Renal cortex interstitium (tissue), 11 donors: ENCODE measurements around the gene SNED1. TPM values are rescaled to one million over a fixed set of nuclear protein-coding genes. Genes with fewer than 3 reads are reported as not detected.

Experiments
- DNase-seq, 11 donors: peaks; one replicate each; pipeline ENCODE4 v3.0.0-alpha.2; 2013; ENCODE audit warnings: low read depth in 9 of 11, low spot score in 4 of 11; ENCODE audit errors: extremely low read depth in 1 of 11
- polyA plus RNA-seq, 3 donors: library from polyadenylated mRNA; unstranded; fragments of 120-200 nt; gene quantifications; one replicate each; pipeline ENCODE4 v1.2.1, GENCODE V29; 2013; ENCODE audit not compliant: insufficient read length in 3 of 3

The SNED1 gene
- polyA plus RNA-seq, 3 donors, result 6.1 to 13.9 (median 8.1) TPM

DNA sequence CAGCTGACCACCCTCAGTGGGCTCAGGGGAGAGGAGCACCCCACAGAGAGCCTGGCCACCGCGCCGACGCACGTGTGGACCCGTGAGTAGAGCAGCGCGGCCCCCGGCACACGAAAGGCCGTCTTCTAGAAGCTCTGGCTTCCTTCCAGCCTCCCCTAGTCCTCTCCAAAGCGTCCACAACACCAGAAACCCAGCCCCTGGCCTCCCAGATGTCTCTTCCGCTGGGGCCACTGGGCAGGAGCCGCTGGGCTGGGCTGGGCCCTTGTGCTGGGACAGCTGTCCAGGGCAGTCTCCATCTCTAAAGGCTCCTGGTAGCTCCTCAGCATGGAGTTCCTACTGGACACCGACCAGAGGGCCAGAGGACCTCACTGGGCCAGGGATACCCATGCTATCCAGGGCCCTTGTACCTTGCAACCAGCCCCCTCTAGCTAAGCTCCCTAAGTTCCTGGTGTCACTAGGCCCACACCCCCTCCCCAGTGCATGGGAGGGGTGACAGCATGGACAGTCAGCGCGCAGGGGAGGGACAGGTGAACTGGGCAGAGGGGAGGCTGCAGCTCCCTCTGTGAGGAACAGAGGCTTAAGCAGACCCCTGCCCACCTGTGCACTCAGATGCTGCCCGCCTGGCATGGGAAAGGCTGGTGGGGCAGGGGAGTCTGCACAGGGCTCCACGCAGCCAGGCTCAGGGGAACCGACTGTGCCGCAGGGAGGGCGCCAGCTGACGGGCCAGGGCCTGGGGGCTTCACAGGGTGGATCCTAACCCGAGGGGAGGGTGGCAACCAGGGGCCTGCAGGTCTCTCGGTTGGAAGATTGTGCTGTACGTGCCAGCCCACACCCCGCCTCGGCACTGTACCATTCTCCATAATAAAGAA is 70.8 kb downstream of the SNED1 start:
- no peak for DNase-seq

DNA sequence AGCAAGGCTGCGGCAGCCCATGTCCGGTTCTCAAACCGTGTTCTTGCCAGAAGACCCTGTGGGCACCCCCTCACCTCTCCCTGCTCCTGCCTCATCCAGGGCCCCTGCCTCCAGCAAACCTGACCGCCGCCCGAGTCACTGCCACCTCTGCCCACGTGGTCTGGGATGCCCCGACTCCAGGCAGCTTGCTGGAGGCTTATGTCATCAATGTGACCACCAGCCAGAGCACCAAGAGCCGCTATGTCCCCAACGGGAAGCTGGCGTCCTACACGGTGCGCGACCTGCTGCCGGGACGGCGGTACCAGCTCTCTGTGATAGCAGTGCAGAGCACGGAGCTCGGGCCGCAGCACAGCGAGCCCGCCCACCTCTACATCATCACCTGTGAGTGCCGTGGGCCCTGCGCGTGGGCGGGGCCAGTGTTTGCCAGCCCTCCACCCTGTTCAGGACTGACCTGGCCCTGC is 71.4 kb downstream of the SNED1 start:
- DNase-seq, result no peak

DNA sequence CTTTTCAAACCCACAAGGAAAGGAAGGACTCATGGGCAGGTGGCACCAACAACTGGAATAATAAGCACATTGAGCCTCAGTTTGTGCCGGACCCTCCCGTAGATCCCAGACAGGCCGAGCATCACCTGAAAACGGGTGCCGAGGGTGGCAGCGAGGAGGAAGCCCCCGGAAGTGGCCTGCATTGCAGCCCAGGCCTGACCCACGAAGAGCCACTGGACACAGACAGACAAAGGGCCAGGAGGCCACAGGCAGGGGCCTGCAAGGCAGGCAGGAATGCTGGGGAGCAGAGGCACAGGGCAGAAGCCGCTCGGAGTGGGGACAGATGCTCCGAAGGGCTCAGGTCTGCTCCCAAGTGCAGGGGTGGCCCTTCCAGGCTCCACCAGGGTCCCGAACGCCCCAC is 71.9 kb downstream of the SNED1 start:
- DNase-seq, result no peak

DNA sequence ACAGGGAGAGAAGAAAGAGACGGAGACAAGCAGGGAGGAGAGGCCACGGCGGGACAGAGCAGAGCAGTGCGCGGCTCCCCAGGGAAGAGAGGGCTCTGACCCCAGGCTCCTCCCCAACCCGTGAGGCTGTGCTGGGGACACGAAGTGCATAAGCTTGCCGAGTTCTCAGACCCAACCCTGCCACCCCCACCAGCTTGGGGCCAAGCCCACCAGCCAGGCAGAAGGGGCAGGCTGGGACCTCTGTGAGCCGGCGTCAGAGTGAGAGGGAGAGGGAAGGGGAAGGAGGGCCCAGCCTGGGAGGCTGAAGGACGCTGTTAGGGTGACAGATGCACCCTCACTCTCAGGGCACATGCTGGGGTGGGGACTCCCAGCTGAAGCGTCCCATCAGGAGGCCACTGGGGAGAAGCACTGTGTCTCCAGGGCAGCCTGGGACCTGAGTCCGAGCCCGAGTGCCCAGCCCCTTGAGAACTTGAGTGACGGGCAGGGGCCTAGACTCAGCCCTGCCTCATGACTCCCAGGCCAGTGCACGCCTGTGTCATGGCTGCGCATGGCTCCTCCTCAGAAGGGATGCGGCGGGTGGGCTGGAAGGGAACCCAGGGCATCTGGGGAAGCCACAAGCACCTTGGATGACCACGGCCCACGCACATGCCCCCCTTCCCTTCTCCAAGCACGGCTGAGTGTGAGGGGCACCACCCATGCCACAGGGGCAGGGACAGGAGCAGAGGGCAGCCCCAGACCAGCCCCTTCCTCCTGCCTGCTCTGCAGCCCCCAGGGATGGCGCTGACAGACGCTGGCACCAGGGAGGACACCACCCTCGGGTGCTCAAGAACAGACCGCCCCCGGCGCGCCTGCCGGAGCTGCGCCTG is 72.6 kb downstream of the SNED1 start:
- no peak for DNase-seq

DNA sequence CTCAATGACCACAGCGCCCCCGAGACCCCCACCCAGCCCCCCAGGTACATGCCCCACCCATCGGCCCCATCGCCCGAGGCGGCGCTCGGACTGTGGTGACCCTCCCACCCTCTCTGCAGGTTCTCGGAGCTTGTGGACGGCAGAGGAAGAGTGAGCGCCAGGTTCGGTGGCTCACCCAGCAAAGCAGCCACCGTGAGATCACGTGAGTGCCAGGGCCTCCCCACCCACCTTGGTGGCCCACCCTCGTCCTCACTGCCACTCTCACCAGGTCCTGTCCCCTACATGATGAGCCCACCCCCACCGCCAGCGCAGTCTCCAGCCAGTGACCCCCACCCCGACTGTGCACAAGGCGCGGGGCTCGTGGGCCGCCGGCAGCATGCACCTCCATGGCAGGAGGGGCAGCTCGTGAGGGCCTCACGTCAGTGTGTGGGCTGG is 73.3 kb downstream of the SNED1 start:
- no peak for DNase-seq

DNA sequence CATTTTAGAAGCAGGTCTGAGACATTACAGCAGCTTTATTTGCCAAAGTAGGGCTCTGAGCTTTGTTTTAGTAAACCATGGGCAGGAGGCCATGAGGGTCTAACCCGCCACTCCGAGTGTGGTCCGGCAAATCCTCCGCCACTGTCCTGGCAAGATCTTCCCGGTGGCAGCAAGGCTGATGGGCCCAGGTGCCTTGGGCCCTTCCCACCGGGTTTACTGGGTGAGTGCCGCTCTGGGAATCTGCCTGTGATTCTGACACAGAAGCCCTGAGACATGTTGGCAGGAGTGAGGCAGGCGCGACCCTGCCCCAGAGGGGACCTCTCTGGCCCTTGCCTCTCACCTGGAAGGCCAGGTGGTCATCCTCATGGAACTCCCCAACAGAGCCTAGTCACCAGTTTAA is 73.7 kb downstream of the SNED1 start:
- DNase-seq, result no peak

DNA sequence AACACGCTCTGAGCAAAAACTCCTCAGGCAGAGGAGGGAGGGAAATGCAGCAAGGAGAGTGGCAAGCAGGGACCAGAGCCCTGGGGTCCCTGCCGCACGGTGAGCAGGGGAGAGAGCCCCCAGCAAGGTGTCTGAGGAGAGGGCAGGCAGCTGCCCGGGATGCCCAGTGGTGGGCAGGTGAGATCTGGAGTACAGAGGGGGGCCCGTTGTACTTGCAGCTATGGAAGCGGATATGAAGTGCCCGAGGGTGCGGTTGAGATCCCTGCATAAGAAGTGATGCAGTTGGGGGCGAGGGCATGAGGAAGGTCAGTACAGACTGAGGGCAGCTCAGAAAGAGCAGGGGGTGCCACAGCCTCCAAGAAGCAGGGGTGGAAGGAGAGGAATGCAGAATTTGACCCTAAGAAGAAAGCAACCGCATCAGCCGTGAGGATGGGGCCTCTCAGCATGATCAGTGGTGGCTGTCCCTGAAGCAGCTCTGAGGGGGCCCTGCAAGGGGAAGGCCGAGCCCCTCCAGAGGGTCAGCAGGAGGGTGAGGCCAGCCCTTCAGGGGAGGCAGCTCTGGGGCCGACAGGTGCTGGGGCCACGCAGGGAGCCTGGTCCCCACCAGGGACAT is 74.2 kb downstream of the SNED1 start:
- no peak for DNase-seq

DNA sequence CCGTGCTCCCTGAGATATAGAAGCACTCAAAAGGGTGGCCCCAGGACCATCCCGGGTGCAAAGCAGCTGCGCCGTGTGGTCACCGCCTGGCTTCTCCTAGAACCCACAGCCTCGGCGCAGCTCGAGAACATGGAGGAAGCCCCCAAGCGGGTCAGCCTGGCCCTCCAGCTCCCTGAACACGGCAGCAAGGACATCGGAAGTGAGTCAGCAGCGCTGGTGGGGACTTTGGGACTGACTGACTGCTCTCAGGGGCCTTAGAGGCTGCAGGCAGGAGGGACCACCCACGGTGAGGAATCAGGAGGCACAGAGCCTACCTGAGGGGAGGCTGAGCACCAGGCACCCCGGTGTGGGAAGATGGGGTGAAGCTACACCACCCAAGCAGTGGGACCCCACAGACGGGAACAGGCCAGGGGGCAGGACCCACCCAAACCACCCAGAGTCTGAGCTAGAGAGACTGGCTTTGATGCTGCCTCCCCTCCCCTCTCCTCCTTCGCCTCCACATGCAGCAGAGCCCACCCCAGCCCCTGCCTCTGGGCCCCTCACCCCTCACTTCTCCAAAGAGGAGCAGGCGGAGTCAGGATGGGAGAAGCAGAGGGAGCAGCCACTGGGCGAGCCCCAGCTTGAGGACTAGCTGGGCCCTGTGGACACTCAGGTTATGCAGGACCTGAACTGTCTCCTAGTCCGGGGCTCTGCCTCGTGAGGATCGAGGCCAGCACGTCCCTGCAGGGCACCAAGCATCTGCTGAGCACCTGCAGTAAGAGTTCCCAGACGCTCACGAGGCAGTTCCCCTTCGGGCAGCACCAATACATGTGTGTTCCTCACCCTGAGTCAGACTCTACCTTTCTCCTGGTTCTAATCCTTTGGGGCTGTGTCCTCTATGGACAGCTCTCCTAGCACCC is 75.0 kb downstream of the SNED1 start:
- DNase-seq, result no peak

DNA sequence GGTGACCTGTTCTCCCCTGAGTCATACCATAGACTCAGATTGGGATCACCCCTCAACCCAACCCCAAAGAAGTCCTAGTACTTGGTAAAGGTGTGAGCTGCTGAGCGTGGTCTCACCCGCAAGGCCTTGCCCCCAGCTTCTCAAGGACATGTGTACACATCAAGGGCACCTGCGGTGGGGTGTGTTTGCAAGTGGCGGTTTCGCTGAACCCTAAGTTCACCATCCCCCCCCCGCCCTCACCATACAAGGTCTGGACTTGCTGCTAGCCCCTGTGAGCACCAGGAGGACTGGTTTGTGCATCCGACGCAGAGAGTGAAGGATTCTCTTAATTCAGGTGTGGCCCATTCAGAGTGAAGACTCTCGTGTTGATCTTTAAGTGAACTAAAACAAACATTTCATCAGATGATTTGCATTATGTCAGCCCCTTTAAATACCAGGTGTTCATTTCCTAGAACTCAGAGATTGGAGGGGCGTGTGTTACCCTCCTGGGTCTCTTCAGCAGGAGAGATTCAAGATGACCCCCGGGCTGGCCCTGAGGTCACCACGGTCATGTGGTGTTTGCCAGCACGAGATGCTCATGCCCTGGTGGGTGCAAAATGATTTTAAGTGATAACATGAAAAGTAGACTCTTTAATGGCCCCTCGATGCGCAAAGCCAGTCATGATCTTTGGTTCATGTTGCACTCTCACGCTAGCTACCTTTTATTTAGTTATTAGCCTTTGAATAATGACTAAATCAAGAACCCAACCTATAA is 75.8 kb downstream of the SNED1 start:
- DNase-seq, result no peak

DNA sequence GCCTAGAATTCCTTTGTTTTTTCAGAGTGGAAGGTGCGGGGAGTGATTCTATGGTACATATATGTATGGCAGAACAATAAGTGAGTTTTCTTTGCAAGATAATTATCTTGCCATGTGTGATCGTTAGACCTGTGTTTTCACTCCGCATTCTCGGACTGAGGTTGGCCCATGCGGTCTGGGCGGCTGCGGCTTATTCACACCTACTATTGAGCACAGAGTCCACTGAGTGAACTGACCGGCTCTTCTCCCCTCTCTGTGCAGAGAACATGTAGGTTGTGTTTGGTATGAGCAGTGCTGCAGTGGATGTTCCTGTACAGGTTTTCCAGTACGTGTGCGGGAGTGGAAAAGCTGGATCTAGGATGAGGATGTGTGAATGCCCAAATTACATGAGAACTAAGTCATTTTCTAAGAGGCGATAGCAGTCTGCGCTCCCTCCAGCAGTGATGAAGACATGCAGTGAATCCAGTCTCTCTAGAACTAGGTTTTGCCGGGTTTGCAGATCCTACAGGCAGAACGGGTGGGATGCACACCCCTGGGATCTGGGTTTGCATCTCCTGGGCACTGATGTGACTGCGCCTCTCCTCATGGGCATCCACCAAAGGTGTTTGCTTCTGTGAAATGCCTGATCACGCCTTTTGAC is 76.6 kb downstream of the SNED1 start:
- no peak for DNase-seq

DNA sequence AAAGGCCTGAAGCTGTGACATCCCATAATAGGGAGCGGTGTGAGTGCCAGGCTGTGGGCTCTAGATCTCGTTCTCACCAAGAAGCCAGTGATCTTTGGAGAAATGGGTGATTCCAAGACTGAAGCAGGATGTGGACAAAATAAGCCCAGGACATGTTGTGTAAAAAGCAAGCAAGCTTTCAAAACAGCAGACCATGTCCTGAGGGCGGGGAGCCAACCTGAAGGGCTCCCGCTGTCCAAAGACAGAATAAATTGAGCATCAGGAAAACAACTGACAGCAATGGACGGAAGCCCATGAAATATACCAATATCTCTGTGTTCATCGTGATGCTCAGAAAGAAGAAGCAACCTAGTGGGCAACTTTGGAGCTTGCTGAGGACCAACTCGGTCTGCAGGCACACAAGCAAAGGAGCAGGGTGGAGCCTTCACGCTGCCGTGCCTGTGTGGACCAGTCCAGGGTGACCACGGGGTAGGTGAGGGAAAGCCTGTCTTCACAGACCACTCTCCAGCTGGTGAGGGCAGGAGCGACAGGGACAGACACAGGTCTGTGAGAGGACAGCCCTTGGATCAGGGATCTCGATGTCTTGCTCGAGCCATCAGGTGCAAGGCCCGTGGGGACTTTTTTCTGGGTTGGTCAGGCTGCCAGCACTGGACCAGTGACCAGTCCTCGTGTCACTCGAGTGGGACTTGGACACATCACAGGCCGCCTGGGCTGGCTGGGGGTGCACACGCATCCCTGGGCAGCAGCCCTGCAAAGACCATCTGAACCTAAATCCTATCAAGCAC is 82.2 kb downstream of the SNED1 start:
- DNase-seq, result no peak

DNA sequence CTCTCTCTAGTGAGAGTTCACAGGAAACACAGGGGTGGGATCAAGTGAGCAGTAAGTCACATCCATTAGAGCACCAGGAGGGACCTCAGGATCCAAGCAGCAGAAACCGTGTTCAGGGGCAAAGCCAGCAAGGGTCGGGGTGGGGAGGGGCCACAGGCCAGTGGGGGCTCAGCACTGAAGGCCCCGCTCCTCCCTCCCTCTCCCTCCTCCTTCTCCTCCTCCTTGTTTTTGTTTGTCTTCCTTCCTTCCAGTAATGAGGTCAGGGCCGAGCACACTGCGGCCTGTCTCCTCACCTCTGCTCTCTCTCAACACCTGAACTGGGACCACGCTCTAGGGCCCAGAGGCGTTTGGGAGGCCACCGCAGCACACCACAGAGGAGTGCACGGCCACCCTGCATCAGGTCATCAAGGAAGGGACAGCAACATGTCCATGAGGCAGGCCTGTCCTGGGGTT is 82.8 kb downstream of the SNED1 start:
- DNase-seq, result no peak

DNA sequence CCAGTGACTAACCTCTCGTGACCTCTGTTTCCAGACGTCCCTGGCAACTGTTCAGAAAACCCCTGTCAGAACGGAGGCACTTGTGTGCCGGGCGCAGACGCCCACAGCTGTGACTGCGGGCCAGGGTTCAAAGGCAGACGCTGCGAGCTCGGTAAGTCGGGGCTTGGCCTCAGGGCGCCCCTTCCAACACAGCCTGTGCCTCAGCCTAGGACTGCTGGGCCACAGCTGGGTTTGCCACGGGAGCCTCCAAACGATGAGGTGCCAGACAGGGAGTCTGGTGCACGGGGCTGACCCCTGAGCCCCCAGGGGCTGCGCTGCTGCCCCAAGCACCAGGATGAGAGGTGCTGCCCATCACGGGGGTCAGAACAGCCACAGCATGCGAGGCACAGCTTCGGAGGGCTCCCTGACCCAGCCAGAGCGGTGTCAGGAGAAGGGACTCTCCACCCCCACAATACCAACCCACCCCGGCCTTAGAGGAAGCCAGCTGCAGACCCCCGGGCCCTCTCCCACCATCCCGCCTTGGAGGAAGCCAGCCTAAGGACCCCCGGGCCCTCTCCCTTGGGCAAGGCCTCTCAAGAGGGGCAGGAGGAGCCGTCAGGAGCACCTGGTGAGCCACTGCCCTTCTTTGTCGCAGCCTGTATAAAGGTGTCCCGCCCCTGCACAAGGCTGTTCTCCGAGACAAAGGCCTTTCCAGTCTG is 83.4 kb downstream of the SNED1 start:
- DNase-seq, result no peak

DNA sequence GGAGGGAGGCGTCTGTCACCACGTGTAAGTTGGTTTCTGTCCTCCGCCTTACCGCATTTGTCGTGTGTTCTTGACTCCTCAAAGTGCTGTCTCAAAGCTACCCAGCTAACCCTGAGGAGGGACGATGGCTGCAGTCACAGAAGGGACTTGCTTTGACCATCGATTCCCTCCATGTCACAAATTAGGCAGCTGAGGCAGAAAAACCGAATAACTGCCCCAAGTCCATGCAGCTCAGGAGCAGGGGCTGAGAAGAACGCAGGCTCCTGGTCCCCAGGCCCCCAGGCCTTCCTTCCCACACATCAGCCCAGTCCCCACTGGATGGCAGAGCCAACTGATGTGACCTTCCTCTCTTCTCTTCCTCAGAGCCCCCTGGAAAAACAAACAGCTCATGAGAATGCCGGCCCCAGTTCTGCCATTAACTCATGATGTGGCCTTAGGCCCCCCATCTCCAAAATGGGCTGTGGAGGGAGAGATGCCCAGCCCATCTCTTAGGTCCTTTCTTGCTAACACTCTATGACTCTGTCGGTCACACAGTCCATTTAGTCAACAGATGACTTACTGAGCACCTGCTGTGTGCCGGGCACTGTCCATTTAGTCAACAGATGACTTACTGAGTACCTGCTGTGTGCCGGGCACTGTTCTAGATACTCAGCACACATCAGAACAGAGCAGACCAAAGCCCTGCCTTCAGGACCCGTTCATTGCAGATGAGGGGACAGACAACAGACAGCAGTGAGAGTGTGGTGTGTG is 84.1 kb downstream of the SNED1 start:
- DNase-seq, result no peak

DNA sequence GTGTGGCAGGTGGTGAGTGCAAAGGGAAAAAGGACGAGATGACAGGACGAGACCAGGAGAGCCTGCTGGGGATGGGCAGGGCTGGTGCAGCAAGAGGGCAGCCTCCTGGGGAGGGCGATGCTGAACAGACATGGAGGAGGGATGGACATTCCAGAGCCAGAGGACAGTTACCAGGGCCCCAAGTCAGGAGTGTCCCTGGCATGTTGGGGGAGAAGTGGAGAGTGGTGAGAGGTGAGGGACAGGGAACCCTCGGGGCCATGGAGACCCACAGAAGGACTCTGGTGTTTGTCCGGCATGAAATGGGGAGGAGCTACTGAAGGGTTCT is 84.6 kb downstream of the SNED1 start:
- DNase-seq, result no peak
